MM.1S (cell line): ENCODE results near the gene SFTPB.

ENCODE experiments used
- EZH2 ChIP-seq: fragments of 300-600 bp; sonication (generic); optimal IDR thresholded peaks from 2 replicates; pipeline ENCODE3; 2017; ENCODE audit warnings: low read depth, mild to moderate bottlenecking, antibody characterized with exemption, low read length, mixed read lengths
- TF ChIP-seq, protein P1 (sequence below): fragments of 300-600 bp; sonication (generic); IDR thresholded peaks from 2 replicates; pipeline ENCODE4 v1.5.1; 2016; ENCODE audit warnings: antibody characterized with exemption, low read length, mixed read lengths

DNA sequence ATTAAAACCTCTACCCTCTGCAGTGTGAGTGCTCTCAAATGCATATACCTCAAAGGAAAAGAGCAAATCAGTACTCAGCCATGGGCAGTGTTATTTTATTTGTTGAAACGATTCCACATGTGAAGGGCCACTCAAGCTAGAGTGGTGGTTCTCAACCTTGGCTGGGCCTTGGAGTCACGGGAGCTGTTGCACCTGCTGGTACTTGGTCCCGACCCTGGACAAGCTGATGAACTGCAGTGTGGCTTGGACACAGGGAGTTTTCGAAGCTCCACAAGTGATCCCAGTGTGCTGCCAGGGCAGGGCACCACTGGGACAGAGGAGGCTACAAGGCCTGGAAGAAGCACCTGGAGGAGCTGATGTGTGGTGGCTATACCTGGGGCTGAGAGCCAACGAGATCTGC, 45.8 kb upstream of the SFTPB start:
- TF ChIP-seq, protein P1, sequence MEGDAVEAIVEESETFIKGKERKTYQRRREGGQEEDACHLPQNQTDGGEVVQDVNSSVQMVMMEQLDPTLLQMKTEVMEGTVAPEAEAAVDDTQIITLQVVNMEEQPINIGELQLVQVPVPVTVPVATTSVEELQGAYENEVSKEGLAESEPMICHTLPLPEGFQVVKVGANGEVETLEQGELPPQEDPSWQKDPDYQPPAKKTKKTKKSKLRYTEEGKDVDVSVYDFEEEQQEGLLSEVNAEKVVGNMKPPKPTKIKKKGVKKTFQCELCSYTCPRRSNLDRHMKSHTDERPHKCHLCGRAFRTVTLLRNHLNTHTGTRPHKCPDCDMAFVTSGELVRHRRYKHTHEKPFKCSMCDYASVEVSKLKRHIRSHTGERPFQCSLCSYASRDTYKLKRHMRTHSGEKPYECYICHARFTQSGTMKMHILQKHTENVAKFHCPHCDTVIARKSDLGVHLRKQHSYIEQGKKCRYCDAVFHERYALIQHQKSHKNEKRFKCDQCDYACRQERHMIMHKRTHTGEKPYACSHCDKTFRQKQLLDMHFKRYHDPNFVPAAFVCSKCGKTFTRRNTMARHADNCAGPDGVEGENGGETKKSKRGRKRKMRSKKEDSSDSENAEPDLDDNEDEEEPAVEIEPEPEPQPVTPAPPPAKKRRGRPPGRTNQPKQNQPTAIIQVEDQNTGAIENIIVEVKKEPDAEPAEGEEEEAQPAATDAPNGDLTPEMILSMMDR: no peak
- no peak for TF ChIP-seq EZH2
